Mammary epithelial cell (primary cell): ENCODE results near the gene CHTF8.

Experiments
- EZH2 ChIP-seq: IDR thresholded peaks from 2 replicates; pipeline ENCODE4 v1.6.1; 2012; ENCODE audit warnings: low read length, inconsistent platforms, borderline replicate concordance
- TF ChIP-seq, protein P1 (sequence below), 2 donors: IDR thresholded peaks in 1 of 2; conservative IDR thresholded peaks in 1 of 2; 2 replicates each; pipeline ENCODE4 v1.5.1; 2011 to 2012; ENCODE audit warnings: inconsistent platforms in 2 of 2, low read length in 2 of 2, mild to moderate bottlenecking in 2 of 2, control low read depth in 1 of 2, low read depth in 1 of 2; ENCODE audit not compliant: insufficient read depth in 1 of 2; ENCODE audit errors: extremely low read depth in 1 of 2

- TF ChIP-seq, protein P1, sequence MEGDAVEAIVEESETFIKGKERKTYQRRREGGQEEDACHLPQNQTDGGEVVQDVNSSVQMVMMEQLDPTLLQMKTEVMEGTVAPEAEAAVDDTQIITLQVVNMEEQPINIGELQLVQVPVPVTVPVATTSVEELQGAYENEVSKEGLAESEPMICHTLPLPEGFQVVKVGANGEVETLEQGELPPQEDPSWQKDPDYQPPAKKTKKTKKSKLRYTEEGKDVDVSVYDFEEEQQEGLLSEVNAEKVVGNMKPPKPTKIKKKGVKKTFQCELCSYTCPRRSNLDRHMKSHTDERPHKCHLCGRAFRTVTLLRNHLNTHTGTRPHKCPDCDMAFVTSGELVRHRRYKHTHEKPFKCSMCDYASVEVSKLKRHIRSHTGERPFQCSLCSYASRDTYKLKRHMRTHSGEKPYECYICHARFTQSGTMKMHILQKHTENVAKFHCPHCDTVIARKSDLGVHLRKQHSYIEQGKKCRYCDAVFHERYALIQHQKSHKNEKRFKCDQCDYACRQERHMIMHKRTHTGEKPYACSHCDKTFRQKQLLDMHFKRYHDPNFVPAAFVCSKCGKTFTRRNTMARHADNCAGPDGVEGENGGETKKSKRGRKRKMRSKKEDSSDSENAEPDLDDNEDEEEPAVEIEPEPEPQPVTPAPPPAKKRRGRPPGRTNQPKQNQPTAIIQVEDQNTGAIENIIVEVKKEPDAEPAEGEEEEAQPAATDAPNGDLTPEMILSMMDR (conservative IDR thresholded peaks at IDR 0.05 in 1 of 2, IDR thresholded peaks at IDR 0.05 in 1 of 2; ENCODE audit: extremely low read depth in 1 of 2, insufficient read depth in 1 of 2, low read depth in 1 of 2, low read length in 2 of 2), result no peak
- no peak for TF ChIP-seq EZH2
Measured at GRCh38 chr16:69115837-69116236, 16.6 kb downstream of the CHTF8 start.
